Right ventricle myocardium superior (tissue), 1 donor: ENCODE results near the gene ABCB1. TPM values are rescaled to one million over a fixed set of nuclear protein-coding genes. Genes with fewer than 3 reads are reported as not detected.

Experiments used
- ATAC-seq: fragments of 200-7000 bp; cut with Tn5 transposase; one replicate; pipeline ENCODE4 v1.9.1; 2020; ENCODE audit warnings: mild to moderate bottlenecking; ENCODE audit not compliant: poor library complexity
- DNase-seq: peaks from one replicate; pipeline ENCODE4 v3.0.0-alpha.2; 2020
- intact Hi-C: fragments of 100-400 bp; cut with DNase I; formaldehyde crosslinking; loops from one replicate; pipeline ENCODE4 v1.11.2; 2022
- total RNA-seq: library from RNA; stranded (reverse); fragmentation: NEBNext Ultra II Directional; extraction: Animal tissue kit (Norgen Biotek cat#: 25700); gene quantifications from one replicate; pipeline ENCODE4 v1.2.1, GENCODE V29; 2021
- donor health status: DM: no; HTN: yes; CAD: no; lungs with severe emphysema.

The ABCB1 gene
- total RNA-seq, 1 donor from 2014 or later = 3.2 TPM

GRCh38 chr7:87530126-87530525, 70.6 kb downstream of the ABCB1 start:
- intact Hi-C loops = no loop called here
- DNase-seq (no peak), ATAC-seq (no peak)

GRCh38 chr7:87528730-87529129, 72.0 kb downstream of the ABCB1 start:
- intact Hi-C loops = no loop called here
- no peak for DNase-seq
- no peak for ATAC-seq

GRCh38 chr7:87518735-87519134, 81.9 kb downstream of the ABCB1 start:
- no peak for DNase-seq
- intact Hi-C loops = no loop called here
- ATAC-seq = no peak

- ATAC-seq (no peak), DNase-seq (no peak)
- intact Hi-C loops = no loop called here
Observed at GRCh38 chr7:87517891-87518290, 82.8 kb downstream of the ABCB1 start.

- intact Hi-C loops = no loop called here
- no peak for ATAC-seq
Observed at GRCh38 chr7:87517136-87517815, 83.4 kb downstream of the ABCB1 start.

GRCh38 chr7:87513735-87514335, 86.8 kb downstream of the ABCB1 start:
- DNase-seq = no peak
- intact Hi-C loops = no loop called here
- no peak for ATAC-seq

More at GRCh38 chr7:87517136-87517815, 83.4 kb downstream of the ABCB1 start:
- DNase-seq = no peak

GRCh38 chr7:87512906-87513305, 87.8 kb downstream of the ABCB1 start:
- ATAC-seq (no peak), DNase-seq (no peak)
- intact Hi-C loops = no loop called here

- intact Hi-C loops = no loop called here
- no peak for DNase-seq
- ATAC-seq = no peak
Observed at GRCh38 chr7:87511510-87511909, 89.2 kb downstream of the ABCB1 start.

- ATAC-seq = no peak
Observed at GRCh38 chr7:87510411-87510875, 90.2 kb downstream of the ABCB1 start.

GRCh38 chr7:87507446-87507845, 93.2 kb downstream of the ABCB1 start:
- intact Hi-C loops = no loop called here
- no peak for ATAC-seq
- DNase-seq = no peak

More at GRCh38 chr7:87510411-87510875, 90.2 kb downstream of the ABCB1 start:
- no peak for DNase-seq
- intact Hi-C loops = no loop called here

GRCh38 chr7:87506246-87507180, 94.2 kb downstream of the ABCB1 start:
- DNase-seq (no peak), ATAC-seq (peak; percentile 36)
- intact Hi-C loops = no loop called here

GRCh38 chr7:87505557-87506245, 95.0 kb downstream of the ABCB1 start:
- DNase-seq (no peak), ATAC-seq (no peak)
- intact Hi-C loops = no loop called here

- ATAC-seq = no peak
- intact Hi-C loops = no loop called here
- DNase-seq = no peak
Observed at GRCh38 chr7:87505122-87505521, 95.6 kb downstream of the ABCB1 start.

- no peak for DNase-seq
- intact Hi-C loops = no loop called here
- no peak for ATAC-seq
Observed at GRCh38 chr7:87499494-87499893, 101.2 kb downstream of the ABCB1 start.

GRCh38 chr7:87498893-87499292, 101.8 kb downstream of the ABCB1 start:
- DNase-seq (no peak), ATAC-seq (no peak)
- intact Hi-C loops = no loop called here

GRCh38 chr7:87497482-87497881, 103.2 kb downstream of the ABCB1 start:
- no peak for ATAC-seq
- intact Hi-C loops = no loop called here
- no peak for DNase-seq

- intact Hi-C loops = no loop called here
- ATAC-seq (no peak), DNase-seq (no peak)
Observed at GRCh38 chr7:87495366-87495765, 105.3 kb downstream of the ABCB1 start.

- no peak for ATAC-seq
- intact Hi-C loops = no loop called here
- no peak for DNase-seq
Observed at GRCh38 chr7:87494454-87494853, 106.2 kb downstream of the ABCB1 start.

- no peak for ATAC-seq
- DNase-seq = no peak
- intact Hi-C loops = no loop called here
Observed at GRCh38 chr7:87483131-87483530, 117.6 kb downstream of the ABCB1 start.
